DND-41 (cell line): Measurements from ENCODE around the gene KSR2.

Source experiments
- ATAC-seq: fragments of 200-7000 bp; cut with Tn5 transposase; 3 replicates; pipeline ENCODE4 v1.9.1; 2021; ENCODE audit warnings: low read depth; ENCODE audit not compliant: insufficient read depth
- DNase-seq: peaks from one replicate; pipeline ENCODE4 v3.0.0-alpha.2; 2020
- H2AFZ ChIP-seq: 2 replicates; pipeline ENCODE4 v1.6.0; 2012; ENCODE audit warnings: low read depth, low read length
- H3K27ac ChIP-seq: 2 replicates; pipeline ENCODE4 v1.5.1; 2012; ENCODE audit warnings: low read length, inconsistent platforms
- H3K27me3 ChIP-seq: fragments of 200-600 bp; sonication (generic); 2 replicates; pipeline ENCODE4 v1.6.0; 2012; ENCODE audit warnings: low read length, mild to moderate bottlenecking, inconsistent platforms; ENCODE audit not compliant: insufficient read depth, poor library complexity
- H3K36me3 ChIP-seq: 2 replicates; pipeline ENCODE4 v1.5.1; 2012; ENCODE audit warnings: low read length, inconsistent platforms; ENCODE audit not compliant: insufficient read depth
- H3K4me1 ChIP-seq: 2 replicates; pipeline ENCODE4 v1.5.1; 2012; ENCODE audit warnings: mild to moderate bottlenecking, low read length; ENCODE audit not compliant: insufficient read depth
- H3K4me2 ChIP-seq: 2 replicates; pipeline ENCODE4 v1.6.0; 2012; ENCODE audit warnings: mild to moderate bottlenecking, moderate library complexity, low read length, inconsistent platforms; ENCODE audit not compliant: insufficient read depth
- H3K4me3 ChIP-seq, 2 experiments: fragments of 200-600 bp in 1 of 2; shearing (Covaris generic) in 1 of 2; 2 replicates each; pipeline ENCODE4 v1.5.1; 2012 to 2016; ENCODE audit warnings: inconsistent platforms in 2 of 2, low read length in 2 of 2, mild to moderate bottlenecking in 2 of 2, low read depth in 1 of 2, moderate library complexity in 1 of 2
- H3K79me2 ChIP-seq: 2 replicates; pipeline ENCODE4 v1.6.0; 2012; ENCODE audit warnings: low read length, inconsistent platforms; ENCODE audit not compliant: insufficient read depth
- H3K9ac ChIP-seq: 2 replicates; pipeline ENCODE4 v1.6.0; 2012; ENCODE audit warnings: low read depth, mild to moderate bottlenecking, inconsistent platforms, low read length, moderate library complexity
- H3K9me3 ChIP-seq: 2 replicates; pipeline ENCODE4 v1.5.1; 2012; ENCODE audit warnings: low read length, moderate library complexity, mild to moderate bottlenecking, inconsistent platforms; ENCODE audit not compliant: insufficient read depth, severe bottlenecking
- H4K20me1 ChIP-seq: 2 replicates; pipeline ENCODE4 v1.6.0; 2012; ENCODE audit warnings: low read length; ENCODE audit not compliant: insufficient read depth
- CTCF ChIP-seq: IDR thresholded peaks from 2 replicates; pipeline ENCODE4 v1.5.1; 2012; ENCODE audit warnings: borderline replicate concordance, low read length, moderate library complexity, mild to moderate bottlenecking; ENCODE audit not compliant: poor library complexity, severe bottlenecking; ENCODE audit errors: extremely low read depth
- EZH2 ChIP-seq: IDR thresholded peaks from 3 replicates; pipeline ENCODE4 v1.6.1; 2012; ENCODE audit warnings: borderline replicate concordance, low read depth, mild to moderate bottlenecking, moderate library complexity, low read length, inconsistent platforms; ENCODE audit not compliant: severe bottlenecking

KSR2 gene

GRCh38 chr12:117968826-117969659 is at the start of gene KSR2:
Gene KSR2 (minus strand): TSS chr12:117968990. CDS start chr12:117968255, 735 bp downstream.
- H3K79me2 ChIP-seq, result no peaks in the 10 kb centered on the region
- H3K27ac ChIP-seq, result no peak within 1 kb of the TSS
- no peak for TF ChIP-seq EZH2
- no peak for TF ChIP-seq CTCF
- ATAC-seq (no peak), DNase-seq (no peak)
- no peak within 1 kb of the TSS for H3K4me3 ChIP-seq
- no peaks in the 10 kb centered on the region for H3K36me3 ChIP-seq
- no peak within 1 kb of the TSS for H2AFZ ChIP-seq
- H4K20me1 ChIP-seq, result no peaks in the 10 kb centered on the region
- H3K9ac ChIP-seq, result no peak within 1 kb of the TSS
- peaks cover 20% of the 10 kb centered on the region for H3K27me3 ChIP-seq
- H3K9me3 ChIP-seq, result peaks cover 6% of the 10 kb centered on the region
- no peak within 1 kb of the TSS for H3K4me2 ChIP-seq
- no peaks in the 10 kb centered on the region for H3K4me1 ChIP-seq

- no peak for TF ChIP-seq CTCF
- TF ChIP-seq EZH2, result no peak
- Histone ChIP-seq H4K20me1 (peaks cover 22% of the 10 kb centered on the region; the same call in 1 of the 2 replicates), H3K27me3 (no peaks in the 10 kb centered on the region), H3K4me1 (peaks cover 32% of the 10 kb centered on the region), H3K9me3 (no peaks in the 10 kb centered on the region), H2AFZ (no peak overlapping the region), H3K4me2 (peak overlapping the region; percentile 82), H3K9ac (peak overlapping the region; percentile 84), H3K27ac (peak overlapping the region; percentile 90; the same call in 1 of the 2 replicates), H3K4me3 (peak overlapping the region; percentile 83 to 89; a peak in 3 of 4 replicates), H3K79me2 (peaks cover 44% of the 10 kb centered on the region), H3K36me3 (peaks cover 51% of the 10 kb centered on the region)
- no peak for DNase-seq
- ATAC-seq, result no peak
These were observed 49.1 kb upstream of the KSR2 start for GRCh38 chr12:118017926-118018325.

- no peaks in the 10 kb centered on the region for H3K27me3 ChIP-seq
- peak within 1 kb of the TSS; percentile 82 for H3K4me2 ChIP-seq
- H3K27ac ChIP-seq, result peak within 1 kb of the TSS; percentile 90
- H3K79me2 ChIP-seq, result peaks cover 44% of the 10 kb centered on the region
- peaks cover 32% of the 10 kb centered on the region for H3K4me1 ChIP-seq
- peaks cover 22% of the 10 kb centered on the region; the same call in 1 of the 2 replicates for H4K20me1 ChIP-seq
- peak within 1 kb of the TSS; percentile 84 for H3K9ac ChIP-seq
- TF ChIP-seq CTCF (no peak), EZH2 (no peak)
- peak; percentile 97 for DNase-seq
- peak; percentile 95 for ATAC-seq
- H3K4me3 ChIP-seq, result peak within 1 kb of the TSS; percentile 83 to 89
- peaks cover 40% of the 10 kb centered on the region for H3K36me3 ChIP-seq
- peak within 1 kb of the TSS; percentile 96 for H2AFZ ChIP-seq
- no peaks in the 10 kb centered on the region for H3K9me3 ChIP-seq
These were observed 47.9 kb upstream of the KSR2 start, which contains the start of gene RFC5 for GRCh38 chr12:118016424-118017264. Gene RFC5 (plus strand): TSS chr12:118016703. CDS start chr12:118016828, 125 bp downstream.
